B cell (primary cell): ENCODE data around the gene S100A3. TPM values are rescaled to one million over a fixed set of nuclear protein-coding genes. Genes with fewer than 3 reads are reported as not detected.

Experiments used
- ATAC-seq: fragments of 200-7000 bp; cut with Tn5 transposase; one replicate; pipeline ENCODE4 v1.10.0; 2021; ENCODE audit warnings: low read depth, mild to moderate bottlenecking, moderate number of reproducible peaks, moderate library complexity
- CTCF ChIA-PET: fragments of 350-600 bp; sonication (Branson Sonifier 250); formaldehyde crosslinking; loops from one replicate; lab custom pipeline; 2021; ENCODE audit warnings: antibody characterized with exemption, inconsistent platforms; lab: Charles Lee
- POLR2A ChIA-PET: fragments of 350-600 bp; sonication (Branson Sonifier 250); formaldehyde crosslinking; loops from one replicate; lab custom pipeline; 2021; ENCODE audit warnings: antibody characterized with exemption; lab: Charles Lee
- DNase-seq: peaks from one replicate; pipeline ENCODE4 v3.0.0; 2013
- H2AFZ ChIP-seq: 2 replicates; pipeline ENCODE4 v1.6.1; 2012; ENCODE audit warnings: mild to moderate bottlenecking, low read depth, low read length; ENCODE audit not compliant: insufficient read depth, poor library complexity, severe bottlenecking
- H3K27ac ChIP-seq, 2 donors: 1 replicate in 1 of 2; 2 replicates in 1 of 2; pipeline ENCODE4 v1.5.1; 2012 to 2013; ENCODE audit warnings: low read length in 2 of 2, mild to moderate bottlenecking in 2 of 2, moderate library complexity in 1 of 2
- H3K27me3 ChIP-seq, 4 experiments: fragments of 200-600 bp in 1 of 4; sonication (generic) in 1 of 4; replicated peaks in 1 of 4; 1 replicate in 2 of 4; 2 replicates in 2 of 4; pipeline versions ENCODE4 v1.6.1 to v1.7.0; 2013 to 2016; ENCODE audit warnings: low read length in 3 of 4, mild to moderate bottlenecking in 2 of 4, mixed read lengths in 1 of 4, moderate library complexity in 1 of 4; ENCODE audit not compliant: insufficient read depth in 4 of 4, control insufficient read depth in 3 of 4; ENCODE audit errors: control extremely low read depth in 1 of 4
- H3K36me3 ChIP-seq, 2 experiments: replicated peaks in 1 of 2; 1 replicate in 1 of 2; 2 replicates in 1 of 2; pipeline versions ENCODE4 v1.6.1 to v1.7.1; 2013; ENCODE audit warnings: low read length in 1 of 2; ENCODE audit not compliant: insufficient read depth in 2 of 2, control insufficient read depth in 1 of 2; ENCODE audit errors: control extremely low read depth in 1 of 2, extremely low read depth in 1 of 2
- H3K4me1 ChIP-seq, 2 donors: fragments of 200-600 bp in 1 of 2; sonication (generic) in 1 of 2; 1 replicate in 1 of 2; 2 replicates in 1 of 2; pipeline versions ENCODE4 v1.5.1 to v1.6.1; 2013 to 2017; ENCODE audit warnings: low read length in 2 of 2; ENCODE audit not compliant: control insufficient read depth in 2 of 2, insufficient read depth in 2 of 2
- H3K4me2 ChIP-seq: replicated peaks from 2 replicates; pipeline ENCODE3; 2012; ENCODE audit warnings: mild to moderate bottlenecking, low read depth, low read length; ENCODE audit not compliant: poor library complexity, severe bottlenecking
- H3K4me3 ChIP-seq, 5 experiments: fragments of 200-600 bp in 1 of 5; sonication (generic) in 1 of 5; 1 replicate in 3 of 5; 2 replicates in 2 of 5; pipeline versions ENCODE4 v1.5.1 to v1.7.0; 2011 to 2016; ENCODE audit warnings: low read length in 4 of 5, mild to moderate bottlenecking in 4 of 5, low read depth in 2 of 5, control low read depth in 1 of 5, moderate library complexity in 1 of 5; ENCODE audit not compliant: insufficient read depth in 1 of 5; ENCODE audit errors: control extremely low read depth in 1 of 5, extremely low read depth in 1 of 5
- H3K79me2 ChIP-seq: fragments of 200-600 bp; sonication (generic); one replicate; pipeline ENCODE4 v1.6.0; 2016; ENCODE audit warnings: low read length; ENCODE audit not compliant: control insufficient read depth, insufficient read depth
- H3K9ac ChIP-seq: fragments of 200-600 bp; sonication (generic); 2 replicates; pipeline ENCODE4 v1.6.1; 2017; ENCODE audit warnings: mild to moderate bottlenecking, low read length, moderate library complexity
- H3K9me3 ChIP-seq, 3 donors: one replicate each; pipeline versions ENCODE4 v1.6.1 to v1.7.1; 2013; ENCODE audit warnings: low read length in 2 of 3; ENCODE audit not compliant: control insufficient read depth in 2 of 3, insufficient read depth in 1 of 3; ENCODE audit errors: control extremely low read depth in 1 of 3
- H4K20me1 ChIP-seq: 2 replicates; pipeline ENCODE4 v1.6.0; 2012; ENCODE audit warnings: mild to moderate bottlenecking, low read length; ENCODE audit not compliant: insufficient read depth, control insufficient read depth, poor library complexity, severe bottlenecking
- H3K27ac Mint-ChIP-seq: one replicate; pipeline ENCODE4 v1.8.0; 2021; ENCODE audit warnings: mixed read lengths
- H3K27me3 Mint-ChIP-seq: one replicate; pipeline ENCODE4 v1.8.0; 2021; ENCODE audit warnings: mixed read lengths
- H3K4me1 Mint-ChIP-seq: one replicate; pipeline ENCODE4 v1.8.0; 2021; ENCODE audit warnings: mixed read lengths
- H3K4me3 Mint-ChIP-seq: one replicate; pipeline ENCODE4 v1.8.0; 2021; ENCODE audit warnings: mixed read lengths
- H3K9me3 Mint-ChIP-seq: one replicate; pipeline ENCODE4 v1.8.0; 2022; ENCODE audit warnings: mixed read lengths; ENCODE audit not compliant: insufficient read depth
- EZH2 ChIP-seq: IDR thresholded peaks from 2 replicates; pipeline ENCODE4 v1.6.1; 2012; ENCODE audit warnings: borderline replicate concordance, low read depth, mild to moderate bottlenecking, moderate library complexity, low read length; ENCODE audit not compliant: insufficient read depth, poor library complexity, severe bottlenecking
- WGBS: methylation state at CpG from one replicate; pipeline ENCODE4 v1.1.5; 2013; ENCODE audit warnings: missing lambda C conversion rate; ENCODE audit not compliant: insufficient coverage; 5-methylcytosine and 5-hydroxymethylcytosine counted together
- intact Hi-C: fragments of 100-400 bp; cut with micrococcal nuclease; formaldehyde crosslinking; loops from one replicate; pipeline ENCODE4 v1.10.0; 2022
- polyA plus RNA-seq: library from polyadenylated mRNA; depleted of rRNA; stranded (reverse); fragments of >200 nt; gene quantifications from 2 replicates; pipeline ENCODE4 v1.2.3, GENCODE V29; 2012
- total RNA-seq, 2 donors: library from RNA; stranded (reverse); fragments of 120-200 nt in 1 of 2; gene quantifications; 1 replicate in 1 of 2; 2 replicates in 1 of 2; pipeline versions ENCODE4 v1.2.3 to v1.2.4, GENCODE V29; 2013 to 2022
- TF ChIP-seq, protein P1 (sequence below): fragments of 200-600 bp; IDR thresholded peaks from one replicate; pipeline ENCODE4 v1.8.0; 2022; ENCODE audit warnings: antibody characterized with exemption, mild to moderate bottlenecking

Gene S100A3
- total and polyA plus RNA-seq, 2 donors (not counting 1 experiment from before 2014, with no cell fraction given) = not detected

DNA sequence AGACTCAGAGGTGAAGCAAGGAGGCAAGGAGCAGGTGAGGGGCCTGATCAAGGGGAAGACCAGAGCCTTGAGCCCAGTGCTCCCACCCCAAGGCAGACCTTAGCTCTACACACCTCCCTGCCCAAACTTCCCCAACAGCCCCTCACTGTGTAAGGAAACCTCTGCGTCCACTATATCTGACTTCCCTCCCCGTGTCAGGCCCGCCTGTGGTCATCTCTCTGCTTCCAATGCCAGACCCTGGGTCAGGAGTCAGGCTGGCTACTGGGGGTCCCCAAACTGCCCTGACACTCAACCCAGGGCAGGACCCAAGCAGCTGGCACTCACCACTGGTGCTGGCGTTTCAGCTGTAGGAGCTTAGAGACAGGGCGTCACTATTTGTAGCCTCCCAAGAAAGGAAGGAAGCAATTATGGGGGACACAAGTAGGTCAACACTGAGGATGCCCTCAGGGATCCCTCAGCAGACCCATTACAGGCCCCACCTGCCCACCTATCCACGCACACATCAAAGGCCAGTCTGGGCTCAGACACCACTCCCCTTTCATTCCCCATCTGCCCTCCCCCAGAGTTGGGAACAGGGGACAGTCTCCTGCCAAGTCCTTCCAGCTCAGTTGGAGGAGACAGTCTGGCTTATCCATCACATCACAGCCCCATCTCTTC is 811 bp upstream of the S100A3 start:
- H3K27ac Mint-ChIP-seq = no peak overlapping the region
- H3K4me3 Mint-ChIP-seq = no peak overlapping the region

More for the DNA sequence above, 811 bp upstream of the S100A3 start:
- Histone ChIP-seq H3K27me3 (peaks cover 0 to 5% (median 0%) of the 10 kb centered on the region in 4 experiments), H2AFZ (no peak overlapping the region), H3K4me2 (no peak overlapping the region), H3K4me1 (peaks cover 19 to 21% of the 10 kb centered on the region in 2 donors), H3K36me3 (no peaks in the 10 kb centered on the region), H3K9ac (no peak overlapping the region), H3K79me2 (no peaks in the 10 kb centered on the region), H3K4me3 (no peak overlapping the region), H4K20me1 (no peaks in the 10 kb centered on the region), H3K27ac (no peak overlapping the region), H3K9me3 (no peaks in the 10 kb centered on the region)
- ChIA-PET CTCF (interaction anchor here (1.1 to 7.5 kb wide), 4 partner anchors 13 to 48 kb away, joined by 3 to 59 read pairs (median 5); partner anchors contain the start of genes S100A2 and S100A6), POLR2A (no interaction called here)
- 95% methylated on average over 6 of the region's 6 CpGs for WGBS
- Mint-ChIP-seq H3K9me3 (no peaks in the 10 kb centered on the region), H3K27me3 (peaks cover 16% of the 10 kb centered on the region), H3K4me1 (peaks cover 23% of the 10 kb centered on the region)
- ATAC-seq (no peak), DNase-seq (no peak)
- intact Hi-C loops = no loop called here
- TF ChIP-seq, protein P1, sequence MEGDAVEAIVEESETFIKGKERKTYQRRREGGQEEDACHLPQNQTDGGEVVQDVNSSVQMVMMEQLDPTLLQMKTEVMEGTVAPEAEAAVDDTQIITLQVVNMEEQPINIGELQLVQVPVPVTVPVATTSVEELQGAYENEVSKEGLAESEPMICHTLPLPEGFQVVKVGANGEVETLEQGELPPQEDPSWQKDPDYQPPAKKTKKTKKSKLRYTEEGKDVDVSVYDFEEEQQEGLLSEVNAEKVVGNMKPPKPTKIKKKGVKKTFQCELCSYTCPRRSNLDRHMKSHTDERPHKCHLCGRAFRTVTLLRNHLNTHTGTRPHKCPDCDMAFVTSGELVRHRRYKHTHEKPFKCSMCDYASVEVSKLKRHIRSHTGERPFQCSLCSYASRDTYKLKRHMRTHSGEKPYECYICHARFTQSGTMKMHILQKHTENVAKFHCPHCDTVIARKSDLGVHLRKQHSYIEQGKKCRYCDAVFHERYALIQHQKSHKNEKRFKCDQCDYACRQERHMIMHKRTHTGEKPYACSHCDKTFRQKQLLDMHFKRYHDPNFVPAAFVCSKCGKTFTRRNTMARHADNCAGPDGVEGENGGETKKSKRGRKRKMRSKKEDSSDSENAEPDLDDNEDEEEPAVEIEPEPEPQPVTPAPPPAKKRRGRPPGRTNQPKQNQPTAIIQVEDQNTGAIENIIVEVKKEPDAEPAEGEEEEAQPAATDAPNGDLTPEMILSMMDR = no peak
- no peak for TF ChIP-seq EZH2
